ENCODE data around the gene LZTFL1. TPM values are rescaled to one million over a fixed set of nuclear protein-coding genes. Genes with fewer than 3 reads are reported as not detected.
A peak's percentile ranks its signal among the peaks of the same experiment; 100 is the strongest.
"Not testable (repeated sequence)": the region's sequence is repeated elsewhere in the genome, so short reads cannot be mapped to it uniquely, and the experiment has no call there.

Gene LZTFL1
- total RNA-seq, 2 donors from 2014 or later = 4.9 to 8.8 TPM

DNA sequence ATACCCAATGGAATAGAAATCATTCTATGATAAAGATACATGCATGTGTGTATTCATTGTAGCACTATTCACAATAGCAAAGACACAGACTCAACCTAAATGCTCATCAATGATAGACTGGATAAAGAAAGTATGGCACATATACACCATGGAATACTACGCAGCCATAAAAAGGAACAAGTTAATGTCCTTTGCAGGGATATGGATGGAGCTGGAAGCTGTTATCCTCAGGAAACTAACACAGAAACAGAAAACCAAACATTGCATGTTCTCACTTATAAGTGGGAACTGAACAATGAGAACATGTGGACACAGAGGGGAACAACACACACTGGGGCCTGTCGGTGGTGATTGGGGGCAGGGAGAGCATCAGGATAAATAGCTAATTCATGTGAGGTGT, 15.1 kb upstream of the LZTFL1 start:
- not testable (repeated sequence) for DNase-seq; H3K27ac Mint-ChIP-seq; H3K4me3 Mint-ChIP-seq; ATAC-seq (replicated peaks in 1 of 2); H3K9me3 Mint-ChIP-seq
- Mint-ChIP-seq H3K27me3 (ENCODE audit: low read depth) (peaks cover 78% of the 10 kb centered on the region), H3K36me3 (ENCODE audit: insufficient read depth in 2 of 2) (peaks cover 8 to 14% of the 10 kb centered on the region in 2 donors), H3K4me1 (ENCODE audit: low read depth) (peaks cover 26% of the 10 kb centered on the region)

DNA sequence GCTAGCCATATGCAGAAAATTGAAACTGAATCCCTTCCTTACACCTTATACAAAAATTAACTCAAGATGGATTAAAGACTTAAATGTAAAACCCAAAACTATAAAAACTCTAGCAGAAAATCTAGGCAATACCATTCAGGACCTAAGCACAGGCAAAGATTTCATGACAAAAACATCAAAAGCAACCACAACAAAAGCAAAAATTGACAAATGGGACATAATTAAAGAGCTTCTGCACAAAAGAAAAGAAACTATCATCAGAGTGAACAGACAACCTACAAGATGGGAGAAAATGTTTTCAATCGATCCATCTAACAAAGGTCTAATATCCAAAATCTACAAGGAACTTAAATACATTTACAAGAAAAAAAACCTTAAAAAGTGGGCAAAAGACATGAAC, 14.4 kb upstream of the LZTFL1 start:
- H3K27ac Mint-ChIP-seq; DNase-seq; H3K9me3 Mint-ChIP-seq; ATAC-seq (replicated peaks in 1 of 2); H3K4me3 Mint-ChIP-seq: not testable (repeated sequence)
- Mint-ChIP-seq H3K36me3 (ENCODE audit: insufficient read depth in 2 of 2) (peaks cover 8 to 14% of the 10 kb centered on the region in 2 donors), H3K4me1 (ENCODE audit: low read depth) (peaks cover 20% of the 10 kb centered on the region), H3K27me3 (ENCODE audit: low read depth) (peaks cover 78% of the 10 kb centered on the region)

DNA sequence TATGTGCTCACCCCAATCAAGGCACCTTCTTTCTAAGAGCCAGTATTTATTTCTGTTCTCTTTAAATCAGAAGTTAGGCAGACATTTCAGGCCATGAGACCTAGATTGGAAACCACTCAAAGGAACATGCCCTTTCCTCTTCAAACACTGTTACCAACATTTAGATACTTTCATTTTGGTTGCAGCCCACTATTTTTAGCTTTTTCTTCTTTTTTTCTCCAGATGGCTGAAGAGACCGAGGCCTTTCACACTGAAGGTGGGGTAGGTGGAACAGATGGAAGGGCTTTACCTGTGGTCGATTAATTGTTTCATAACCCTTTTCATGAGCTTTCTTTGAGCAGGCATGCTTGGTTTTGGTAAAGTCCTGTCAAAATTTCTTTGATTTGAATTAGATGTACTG, 10.9 kb upstream of the LZTFL1 start:
- DNase-seq = no peak
- Mint-ChIP-seq H3K9me3 (peaks cover 4 to 8% of the 10 kb centered on the region in 2 donors), H3K27ac (no peak overlapping the region), H3K4me3 (no peak overlapping the region), H3K36me3 (ENCODE audit: insufficient read depth in 2 of 2) (peaks cover 8 to 14% of the 10 kb centered on the region in 2 donors), H3K27me3 (ENCODE audit: low read depth) (peaks cover 79% of the 10 kb centered on the region), H3K4me1 (ENCODE audit: low read depth) (peaks cover 6% of the 10 kb centered on the region)
- no peak for ATAC-seq (replicated peaks in 1 of 2)

DNA sequence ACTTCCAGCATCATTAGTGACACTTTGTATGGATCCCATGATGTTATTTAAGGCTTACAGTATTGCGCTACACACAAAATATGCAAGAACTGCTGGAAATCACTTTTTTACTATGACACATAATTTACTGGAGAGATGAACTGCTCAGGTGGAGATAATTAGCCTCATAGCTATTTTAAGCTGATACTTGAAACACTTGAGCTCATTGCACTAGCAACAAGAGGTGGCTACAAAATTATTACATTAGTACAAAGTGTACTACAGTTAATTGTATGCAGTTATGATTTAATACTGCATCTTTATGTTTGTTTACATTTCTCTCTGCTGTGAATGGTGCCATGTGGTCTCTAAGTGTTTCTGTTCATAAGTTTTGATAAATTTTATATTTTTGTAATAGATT, 6.5 kb upstream of the LZTFL1 start:
- ATAC-seq (replicated peaks in 1 of 2) (no peak), DNase-seq (no peak)
- Mint-ChIP-seq H3K9me3 (no peaks in the 10 kb centered on the region), H3K4me1 (ENCODE audit: low read depth) (no peaks in the 10 kb centered on the region), H3K27me3 (ENCODE audit: low read depth) (peaks cover 40% of the 10 kb centered on the region), H3K36me3 (ENCODE audit: insufficient read depth in 2 of 2) (no peaks in the 10 kb centered on the region), H3K4me3 (no peak overlapping the region), H3K27ac (no peak overlapping the region)

DNA sequence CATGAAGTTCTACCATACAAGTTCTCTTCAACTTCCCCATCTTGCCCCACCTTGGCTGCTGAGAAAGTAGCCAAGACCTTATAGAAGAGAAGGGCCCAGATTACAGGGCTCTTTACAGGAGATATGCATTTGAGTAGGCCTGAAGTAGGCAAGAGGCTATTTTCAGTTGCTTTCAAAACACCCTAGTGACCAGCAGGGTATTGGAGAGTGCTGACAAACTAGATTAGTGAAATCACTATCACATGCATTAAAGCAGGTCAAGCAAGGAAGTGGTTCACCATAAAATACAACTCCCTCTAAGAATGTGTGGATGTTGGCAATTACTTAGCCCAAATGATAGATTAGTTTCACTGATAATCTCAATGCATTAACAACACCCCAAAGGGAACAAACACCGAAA, 2.7 kb upstream of the LZTFL1 start:
- H3K9me3 Mint-ChIP-seq = no peaks in the 10 kb centered on the region
- no peak for DNase-seq
- no peak overlapping the region for H3K4me3 Mint-ChIP-seq
- no peak overlapping the region for H3K27ac Mint-ChIP-seq
- H3K4me1 Mint-ChIP-seq (ENCODE audit: low read depth) = peaks cover 15% of the 10 kb centered on the region
- no peaks in the 10 kb centered on the region for H3K36me3 Mint-ChIP-seq (ENCODE audit: insufficient read depth in 2 of 2)
- no peak for ATAC-seq (replicated peaks in 1 of 2)
- peaks cover 7% of the 10 kb centered on the region for H3K27me3 Mint-ChIP-seq (ENCODE audit: low read depth)

DNA sequence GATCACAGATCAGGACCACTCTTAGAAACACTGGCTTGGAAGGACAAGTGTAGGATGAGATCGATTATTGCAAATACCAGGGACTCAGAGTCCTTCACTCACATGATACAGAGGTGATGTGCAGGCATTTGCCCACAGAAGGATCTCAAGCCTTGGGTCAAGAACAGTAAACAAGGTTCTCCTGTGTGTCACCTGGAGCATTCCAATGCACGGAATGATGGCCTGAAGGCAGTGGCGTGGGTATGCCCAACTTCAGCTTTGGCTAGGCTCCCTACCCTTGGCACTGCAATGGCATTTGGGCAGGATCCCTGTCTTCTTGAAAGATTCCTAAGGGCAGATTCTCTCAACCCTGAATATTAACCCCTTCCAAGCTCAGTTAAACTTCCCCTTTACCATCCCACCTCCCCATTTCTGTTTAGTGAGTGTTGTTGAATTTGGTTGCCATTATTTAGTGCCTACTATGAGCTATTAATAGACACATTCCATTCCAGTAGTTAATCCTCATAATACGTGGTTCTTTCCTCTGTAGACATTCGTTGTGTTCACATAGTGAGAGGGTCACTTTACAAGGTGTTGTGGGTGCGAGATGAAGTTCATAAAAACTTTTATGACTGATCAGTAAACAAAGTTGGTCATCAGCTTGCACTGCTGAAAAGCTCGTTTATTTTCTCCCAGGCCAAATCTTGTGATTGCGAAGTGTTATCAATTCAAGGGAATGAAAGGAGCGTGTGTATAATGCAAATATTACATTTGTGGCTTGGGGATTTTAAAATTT, 1.1 kb upstream of the LZTFL1 start:
- H3K9me3 Mint-ChIP-seq = no peaks in the 10 kb centered on the region

DNA sequence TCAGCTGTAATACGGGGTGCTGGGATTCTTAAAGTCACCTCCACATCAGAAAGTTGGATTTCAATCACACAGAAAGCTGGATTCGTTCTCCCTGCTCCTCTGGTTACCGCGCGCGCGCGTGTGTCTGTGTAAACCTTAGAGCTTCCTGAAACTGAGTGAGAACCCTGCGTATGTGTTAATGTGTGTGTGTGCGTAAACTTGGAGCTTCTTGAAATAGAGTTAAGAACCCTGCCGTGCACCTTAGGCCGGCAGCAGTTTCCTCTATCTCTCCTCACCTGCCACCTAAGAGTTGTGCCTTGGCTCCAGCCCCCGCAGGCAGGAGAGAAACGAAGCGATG, 531 bp downstream of the LZTFL1 start:
- DNase-seq (peak in 1 of 2 donors; percentile 24), ATAC-seq (replicated peaks in 1 of 2) (peak in 1 of 2 donors; percentile 53)
- Mint-ChIP-seq H3K9me3 (no peaks in the 10 kb centered on the region), H3K27ac (peak overlapping the region; percentile 88), H3K27me3 (ENCODE audit: low read depth) (no peaks in the 10 kb centered on the region), H3K4me3 (peak overlapping the region; percentile 92 to 95), H3K36me3 (ENCODE audit: insufficient read depth in 2 of 2) (no peaks in the 10 kb centered on the region), H3K4me1 (ENCODE audit: low read depth) (peaks cover 15% of the 10 kb centered on the region)

More for the DNA sequence above, 1.1 kb upstream of the LZTFL1 start:
- Mint-ChIP-seq H3K27me3 (ENCODE audit: low read depth) (peaks cover 3% of the 10 kb centered on the region), H3K4me3 (peak overlapping the region; percentile 92 to 95), H3K36me3 (ENCODE audit: insufficient read depth in 2 of 2) (no peaks in the 10 kb centered on the region), H3K4me1 (ENCODE audit: low read depth) (peaks cover 15% of the 10 kb centered on the region), H3K27ac (no peak overlapping the region)
- no peak for ATAC-seq (replicated peaks in 1 of 2)
- DNase-seq = no peak

DNA sequence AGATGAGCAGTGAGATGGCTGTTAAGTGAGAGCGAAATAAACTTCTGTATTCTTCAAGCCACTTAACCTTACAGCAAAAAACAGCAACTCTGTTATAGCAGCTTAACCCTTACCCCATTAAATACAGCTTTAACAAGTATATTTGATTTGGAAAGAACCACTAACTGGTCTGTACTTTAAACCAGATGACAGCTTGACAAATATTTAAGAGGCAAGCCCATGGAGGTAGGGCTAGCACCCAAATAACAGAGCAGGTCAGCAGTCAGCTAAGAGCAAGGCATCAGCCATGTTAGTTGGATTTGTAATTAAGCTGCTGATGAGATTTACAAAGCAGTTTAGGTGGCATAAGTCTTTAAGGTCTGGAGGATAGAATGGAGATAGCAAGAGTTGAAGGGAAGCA, 3.5 kb downstream of the LZTFL1 start:
- H3K4me1 Mint-ChIP-seq (ENCODE audit: low read depth) = peaks cover 15% of the 10 kb centered on the region
- H3K27ac Mint-ChIP-seq = no peak overlapping the region
- no peaks in the 10 kb centered on the region for H3K36me3 Mint-ChIP-seq (ENCODE audit: insufficient read depth in 2 of 2)
- ATAC-seq (replicated peaks in 1 of 2) = no peak
- H3K27me3 Mint-ChIP-seq (ENCODE audit: low read depth) = no peaks in the 10 kb centered on the region
- no peak overlapping the region for H3K4me3 Mint-ChIP-seq
- no peaks in the 10 kb centered on the region for H3K9me3 Mint-ChIP-seq
- no peak for DNase-seq

DNA sequence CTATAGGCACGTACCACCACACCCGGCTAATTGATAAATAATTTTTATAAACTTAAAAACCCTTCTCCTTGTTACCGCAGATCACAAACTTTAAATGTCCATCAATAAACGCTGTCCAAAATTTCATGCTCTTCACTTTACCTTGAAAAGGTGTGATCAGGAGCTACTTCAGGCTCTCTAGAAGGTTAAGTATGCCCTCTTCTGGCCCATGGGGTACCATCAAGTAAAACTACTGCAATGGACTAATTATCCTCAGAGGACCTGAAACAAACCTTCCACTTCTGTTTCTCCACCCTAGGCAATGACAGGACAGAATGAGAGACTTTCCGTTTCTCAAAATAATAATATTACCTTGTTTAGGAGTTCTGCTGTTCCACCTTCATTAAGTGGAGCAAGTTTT, 9.2 kb downstream of the LZTFL1 start:
- no peaks in the 10 kb centered on the region for H3K9me3 Mint-ChIP-seq
- peaks cover 5% of the 10 kb centered on the region for H3K4me1 Mint-ChIP-seq (ENCODE audit: low read depth)
- no peaks in the 10 kb centered on the region for H3K27me3 Mint-ChIP-seq (ENCODE audit: low read depth)
- H3K27ac Mint-ChIP-seq = no peak overlapping the region
- H3K36me3 Mint-ChIP-seq (ENCODE audit: insufficient read depth in 2 of 2) = no peaks in the 10 kb centered on the region
- ATAC-seq (replicated peaks in 1 of 2) (no peak), DNase-seq (peak in 1 of 2 donors; percentile 9)
- no peak overlapping the region for H3K4me3 Mint-ChIP-seq

DNA sequence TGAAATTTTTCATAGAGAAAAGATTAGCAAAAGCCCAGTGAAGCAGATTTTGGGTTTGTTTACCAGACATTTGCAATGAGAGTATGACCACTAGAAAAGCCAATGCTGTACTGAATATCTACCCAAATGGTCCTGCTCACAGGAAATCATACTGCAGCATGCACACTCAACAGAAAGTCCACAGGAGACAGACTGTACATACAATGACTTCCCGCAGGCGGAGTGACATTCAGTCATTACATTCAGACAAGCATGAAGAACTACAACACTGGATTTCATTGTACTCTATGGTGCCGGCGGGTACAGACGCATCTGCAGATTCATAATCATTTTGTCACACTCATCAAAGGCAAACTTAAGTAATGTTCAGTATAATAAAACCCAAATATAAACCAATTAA, 11.8 kb downstream of the LZTFL1 start:
- no peaks in the 10 kb centered on the region for H3K27me3 Mint-ChIP-seq (ENCODE audit: low read depth)
- no peak for DNase-seq
- no peak for ATAC-seq (replicated peaks in 1 of 2)
- no peaks in the 10 kb centered on the region for H3K36me3 Mint-ChIP-seq (ENCODE audit: insufficient read depth in 2 of 2)
- H3K9me3 Mint-ChIP-seq = no peaks in the 10 kb centered on the region
- peaks cover 15% of the 10 kb centered on the region for H3K4me1 Mint-ChIP-seq (ENCODE audit: low read depth)
- H3K27ac Mint-ChIP-seq = no peak overlapping the region
- H3K4me3 Mint-ChIP-seq = no peak overlapping the region

DNA sequence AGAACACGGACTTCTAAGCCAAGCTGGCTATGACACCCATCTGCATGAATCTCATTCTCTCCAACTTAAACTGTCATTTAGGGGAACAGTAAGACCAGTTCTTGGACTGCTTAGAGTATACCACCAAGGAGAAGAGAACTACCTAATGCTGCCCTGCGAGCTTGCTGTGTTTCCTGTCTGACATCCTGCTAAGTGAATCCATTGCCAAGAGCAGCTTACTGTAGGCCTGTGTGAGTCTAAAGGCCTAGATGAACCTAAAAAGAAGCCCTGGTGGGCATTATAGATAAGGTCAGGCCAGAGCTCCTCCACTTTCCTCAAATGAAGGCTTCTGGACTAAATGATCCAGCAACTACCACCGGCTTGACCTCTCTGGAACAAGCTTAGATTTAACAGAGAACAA, 15.0 kb downstream of the LZTFL1 start:
- Mint-ChIP-seq H3K9me3 (no peaks in the 10 kb centered on the region), H3K27ac (no peak overlapping the region), H3K27me3 (ENCODE audit: low read depth) (no peaks in the 10 kb centered on the region), H3K36me3 (ENCODE audit: insufficient read depth in 2 of 2) (no peaks in the 10 kb centered on the region), H3K4me3 (no peak overlapping the region), H3K4me1 (ENCODE audit: low read depth) (peaks cover 15% of the 10 kb centered on the region)
- DNase-seq = no peak
- ATAC-seq (replicated peaks in 1 of 2) = peak in 1 of 2 donors; percentile 49

DNA sequence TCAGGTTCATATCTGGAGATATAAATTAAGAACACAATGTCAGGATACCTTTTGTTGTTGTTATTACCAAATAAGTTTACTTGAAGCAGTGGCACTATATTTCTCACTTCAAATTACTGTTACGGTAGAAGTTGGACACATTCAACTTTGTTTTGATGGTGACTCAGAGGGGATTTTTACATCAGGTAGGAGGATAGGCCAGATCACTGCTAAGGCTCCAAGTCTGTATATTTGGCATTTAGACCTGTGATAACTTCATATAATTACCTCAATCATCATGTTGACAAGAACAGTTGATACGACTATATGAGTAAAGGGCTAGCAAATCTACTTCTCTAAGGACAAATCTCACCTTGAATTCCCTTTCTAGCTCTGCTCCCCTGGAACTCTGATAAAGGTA, 15.6 kb downstream of the LZTFL1 start:
- no peaks in the 10 kb centered on the region for H3K27me3 Mint-ChIP-seq (ENCODE audit: low read depth)
- no peaks in the 10 kb centered on the region for H3K9me3 Mint-ChIP-seq
- peaks cover 0 to 2% of the 10 kb centered on the region in 2 donors for H3K36me3 Mint-ChIP-seq (ENCODE audit: insufficient read depth in 2 of 2)
- no peak overlapping the region for H3K27ac Mint-ChIP-seq
- no peak overlapping the region for H3K4me3 Mint-ChIP-seq
- peak; percentile 73 to 76 for ATAC-seq (replicated peaks in 1 of 2)
- DNase-seq = no peak
- peaks cover 12% of the 10 kb centered on the region for H3K4me1 Mint-ChIP-seq (ENCODE audit: low read depth)

DNA sequence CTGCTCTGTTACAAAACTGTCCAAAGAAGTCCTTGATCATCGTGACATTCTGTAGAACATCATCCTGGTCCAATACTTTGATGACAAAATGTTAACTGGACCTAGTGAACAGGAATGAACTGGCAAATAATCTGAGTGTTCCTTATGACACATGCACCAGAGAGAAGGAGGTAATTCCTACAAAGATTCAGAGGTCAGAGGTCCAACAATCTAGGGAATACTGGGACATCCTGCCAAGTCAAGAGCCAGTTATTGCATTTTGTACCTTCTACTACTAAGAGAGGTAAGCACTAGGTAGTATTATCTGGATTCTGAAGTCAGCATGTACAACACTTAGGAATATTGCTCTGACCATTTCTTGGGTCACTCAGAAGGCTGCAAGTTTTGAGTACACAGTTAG, 20.8 kb downstream of the LZTFL1 start:
- H3K36me3 Mint-ChIP-seq (ENCODE audit: insufficient read depth in 2 of 2) = peaks cover 0 to 2% of the 10 kb centered on the region in 2 donors
- no peaks in the 10 kb centered on the region for H3K9me3 Mint-ChIP-seq
- ATAC-seq (replicated peaks in 1 of 2) = no peak
- no peak overlapping the region for H3K27ac Mint-ChIP-seq
- H3K27me3 Mint-ChIP-seq (ENCODE audit: low read depth) = no peaks in the 10 kb centered on the region
- H3K4me3 Mint-ChIP-seq = no peak overlapping the region
- DNase-seq = no peak
- H3K4me1 Mint-ChIP-seq (ENCODE audit: low read depth) = peaks cover 2% of the 10 kb centered on the region

DNA sequence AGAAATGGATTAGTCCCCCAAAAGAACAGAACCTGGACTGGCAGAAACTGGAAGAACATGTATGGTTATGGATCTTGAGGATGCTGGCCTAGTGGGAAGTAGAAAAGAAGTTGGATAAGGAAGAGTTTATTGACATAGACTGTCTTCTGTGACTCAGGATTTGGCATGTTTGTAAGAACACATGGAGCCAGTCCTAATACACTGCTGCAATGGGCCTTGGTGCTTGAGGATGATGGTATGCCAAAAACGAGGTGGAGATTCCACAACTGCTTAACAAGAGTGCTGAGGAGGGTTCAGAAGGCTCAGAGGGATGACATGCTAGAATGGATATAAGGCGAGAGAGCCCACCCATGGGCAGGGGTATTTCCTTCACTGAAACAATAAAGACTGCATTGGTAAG, 22.4 kb downstream of the LZTFL1 start:
- Mint-ChIP-seq H3K4me3 (no peak overlapping the region), H3K27me3 (ENCODE audit: low read depth) (no peaks in the 10 kb centered on the region), H3K9me3 (no peaks in the 10 kb centered on the region), H3K36me3 (ENCODE audit: insufficient read depth in 2 of 2) (peaks cover 0 to 2% of the 10 kb centered on the region in 2 donors), H3K27ac (no peak overlapping the region), H3K4me1 (ENCODE audit: low read depth) (no peaks in the 10 kb centered on the region)
- DNase-seq (no peak), ATAC-seq (replicated peaks in 1 of 2) (no peak)

All from activated T-cell treated with anti-CD3 and anti-CD28 coated beads, Interleukin-2, amount 50 U/mL, for 72 hours (primary cell).